ENCODE measurements around the gene EDN3.

- no peak for TF ChIP-seq CTCF (conservative IDR thresholded peaks at IDR 0.05 in 1 of 2, IDR thresholded peaks at IDR 0.05 in 1 of 2; ENCODE audit: low read depth in 1 of 2, low read length in 2 of 2)
- TF ChIP-seq EZH2 (IDR thresholded peaks at IDR 0.05; ENCODE audit: low read length, missing control alignments): no peak
Measured at GRCh38 chr20:59352990-59353389, 52.6 kb downstream of the EDN3 start.

All from fibroblast of lung (primary cell).